H1 (cell line): ENCODE results near the gene PCSK9. TPM values are rescaled to one million over a fixed set of nuclear protein-coding genes. Genes with fewer than 3 reads are reported as not detected.

Source experiments
- CTCF ChIA-PET: fragments of 300-600 bp; sonication (Branson Sonifier 250); formaldehyde crosslinking; loops from one replicate; lab custom pipeline; 2021; ENCODE audit not compliant: partially characterized antibody; lab: Charles Lee
- POLR2A ChIA-PET: fragments of 300-600 bp; sonication (Branson Sonifier 250); formaldehyde crosslinking; loops from one replicate; lab custom pipeline; 2021; ENCODE audit warnings: inconsistent platforms; ENCODE audit not compliant: partially characterized antibody; lab: Charles Lee
- DNase-seq, 2 experiments: peaks; one replicate each; pipeline versions ENCODE4 v3.0.0 to v3.0.0-alpha.2; 2010 to 2022; ENCODE audit warnings: low spot score in 2 of 2, low read depth in 1 of 2, mixed read lengths in 1 of 2
- FAIRE-seq: peaks from 2 replicates; lab custom pipeline; 2011; peaks lifted over from hg19 to GRCh38; lab: Jason Lieb, UNC
- H2AFZ ChIP-seq: 2 replicates; pipeline ENCODE4 v1.8.1; 2012; ENCODE audit warnings: low read length, inconsistent platforms
- H2AK5ac ChIP-seq: 2 replicates; pipeline ENCODE4 v1.6.1; 2013; ENCODE audit warnings: low read depth, low read length
- H2BK120ac ChIP-seq: replicated peaks from 2 replicates; pipeline ENCODE3; 2013; ENCODE audit warnings: low read depth, low read length, inconsistent platforms
- H2BK12ac ChIP-seq: 2 replicates; pipeline ENCODE4 v1.6.1; 2013; ENCODE audit warnings: low read depth, low read length
- H2BK15ac ChIP-seq: 2 replicates; pipeline ENCODE4 v1.6.1; 2013; ENCODE audit warnings: low read length
- H2BK20ac ChIP-seq: 2 replicates; pipeline ENCODE4 v1.6.1; 2013; ENCODE audit warnings: low read length
- H2BK5ac ChIP-seq: 2 replicates; pipeline ENCODE4 v1.6.1; 2013; ENCODE audit warnings: low read depth, low read length
- H3K14ac ChIP-seq: 2 replicates; pipeline ENCODE4 v1.6.1; 2013; ENCODE audit warnings: inconsistent platforms; ENCODE audit not compliant: insufficient read length
- H3K18ac ChIP-seq: 2 replicates; pipeline ENCODE4 v1.6.1; 2013; ENCODE audit warnings: low read length; ENCODE audit errors: extremely low read depth
- H3K23ac ChIP-seq: 2 replicates; pipeline ENCODE4 v1.6.1; 2013; ENCODE audit warnings: inconsistent platforms; ENCODE audit not compliant: insufficient read length
- H3K23me2 ChIP-seq: 2 replicates; pipeline ENCODE4 v1.6.1; 2013; ENCODE audit warnings: low read depth, low read length
- H3K27ac ChIP-seq: 2 replicates; pipeline ENCODE4 v1.6.1; 2011; ENCODE audit warnings: low read depth, low read length, inconsistent platforms
- H3K27me3 ChIP-seq, 4 experiments: replicated peaks in 1 of 4; 1 replicate in 1 of 4; 2 replicates in 3 of 4; pipeline versions ENCODE4 v1.6.1 to v1.8.1; 2011 to 2013; ENCODE audit warnings: low read length in 3 of 4, mild to moderate bottlenecking in 3 of 4, inconsistent platforms in 2 of 4, mixed read lengths in 2 of 4, moderate library complexity in 1 of 4; ENCODE audit not compliant: control insufficient read depth in 3 of 4, insufficient read depth in 3 of 4; ENCODE audit errors: extremely low read depth in 1 of 4
- H3K36me3 ChIP-seq, 4 experiments: 2 replicates each; pipeline versions ENCODE4 v1.6.1 to v1.8.1; 2011 to 2013; ENCODE audit warnings: mild to moderate bottlenecking in 4 of 4, low read length in 3 of 4, moderate library complexity in 2 of 4, control low read depth in 1 of 4, inconsistent platforms in 1 of 4; ENCODE audit not compliant: insufficient read depth in 4 of 4, control insufficient read depth in 2 of 4
- H3K4ac ChIP-seq: replicated peaks from 2 replicates; pipeline ENCODE3; 2013; ENCODE audit warnings: low read length, low read depth, mixed read lengths, inconsistent platforms; ENCODE audit not compliant: insufficient read length
- H3K4me1 ChIP-seq, 4 experiments: replicated peaks in 1 of 4; 1 replicate in 1 of 4; 2 replicates in 3 of 4; pipeline versions ENCODE4 v1.6.1 to v1.8.1; 2011 to 2013; ENCODE audit warnings: low read length in 3 of 4, inconsistent platforms in 2 of 4, mixed read lengths in 1 of 4; ENCODE audit not compliant: insufficient read depth in 4 of 4, control insufficient read depth in 3 of 4
- H3K4me2 ChIP-seq, 2 experiments: 2 replicates each; pipeline versions ENCODE4 v1.6.1 to v1.8.1; 2011 to 2013; ENCODE audit warnings: low read depth in 2 of 2, low read length in 2 of 2, control low read depth in 1 of 2, inconsistent platforms in 1 of 2, mild to moderate bottlenecking in 1 of 2; ENCODE audit not compliant: insufficient read depth in 1 of 2
- H3K4me3 ChIP-seq, 4 experiments: fragments of 200-600, 300-600 bp in 1 of 4; sonication (generic), shearing (Covaris generic), sonication (Bioruptor Twin) in 1 of 4; 2 replicates each; pipeline versions ENCODE4 v1.5.1 to v1.8.1; 2011 to 2016; ENCODE audit warnings: low read length in 4 of 4, low read depth in 3 of 4, control low read depth in 2 of 4, inconsistent platforms in 2 of 4, mild to moderate bottlenecking in 2 of 4, mixed read lengths in 1 of 4, moderate library complexity in 1 of 4; ENCODE audit not compliant: insufficient read depth in 2 of 4; ENCODE audit errors: extremely low read depth in 1 of 4
- H3K56ac ChIP-seq: replicated peaks from 2 replicates; pipeline ENCODE3; 2013; ENCODE audit warnings: low read depth, mild to moderate bottlenecking, mixed read lengths, low read length, inconsistent platforms; ENCODE audit not compliant: insufficient read length
- H3K79me1 ChIP-seq: 2 replicates; pipeline ENCODE4 v1.6.1; 2013; ENCODE audit warnings: low read depth, low read length, control low read depth
- H3K79me2 ChIP-seq, 2 experiments: 2 replicates each; pipeline versions ENCODE4 v1.6.1 to v1.8.1; 2012 to 2013; ENCODE audit warnings: low read length in 2 of 2, mild to moderate bottlenecking in 2 of 2, inconsistent platforms in 1 of 2; ENCODE audit not compliant: insufficient read depth in 2 of 2, control insufficient read depth in 1 of 2
- H3K9ac ChIP-seq, 4 experiments: replicated peaks in 1 of 4; 1 replicate in 1 of 4; 2 replicates in 3 of 4; pipeline versions ENCODE4 v1.6.1 to v1.8.1; 2011 to 2013; ENCODE audit warnings: low read depth in 3 of 4, low read length in 3 of 4, control low read depth in 2 of 4, mild to moderate bottlenecking in 2 of 4, moderate library complexity in 2 of 4, inconsistent platforms in 1 of 4; ENCODE audit errors: extremely low read depth in 1 of 4
- H3K9me3 ChIP-seq, 2 experiments: 2 replicates each; pipeline versions ENCODE4 v1.6.1 to v1.8.1; 2012 to 2013; ENCODE audit warnings: mild to moderate bottlenecking in 2 of 2, moderate library complexity in 2 of 2, control low read depth in 1 of 2, inconsistent platforms in 1 of 2, low read depth in 1 of 2, low read length in 1 of 2, mixed read lengths in 1 of 2; ENCODE audit not compliant: insufficient read depth in 2 of 2
- H4K20me1 ChIP-seq, 2 experiments: replicated peaks in 1 of 2; 2 replicates each; pipeline versions ENCODE3 to v1.8.1; 2011 to 2013; ENCODE audit warnings: inconsistent platforms in 2 of 2, low read length in 2 of 2, mild to moderate bottlenecking in 1 of 2; ENCODE audit not compliant: insufficient read depth in 2 of 2, control insufficient read depth in 1 of 2
- H4K5ac ChIP-seq: 2 replicates; pipeline ENCODE4 v1.6.1; 2013; ENCODE audit warnings: low read length, low read depth, mixed read lengths, inconsistent platforms; ENCODE audit not compliant: insufficient read length
- H4K8ac ChIP-seq: 2 replicates; pipeline ENCODE4 v1.8.0; 2013; ENCODE audit warnings: mild to moderate bottlenecking, moderate library complexity, low read length, inconsistent platforms; ENCODE audit not compliant: insufficient read depth; ENCODE audit errors: extremely low read depth
- H4K91ac ChIP-seq: replicated peaks from 2 replicates; pipeline ENCODE3; 2013; ENCODE audit warnings: low read length, mixed read lengths, inconsistent platforms; ENCODE audit not compliant: insufficient read length
- CHD2 ChIP-seq: IDR thresholded peaks from 2 replicates; pipeline ENCODE4 v1.6.1; 2012; ENCODE audit warnings: low read length, improper control_type of control experiment
- EZH2 ChIP-seq: fragments of 200-600 bp; sonication (generic); IDR thresholded peaks from 2 replicates; pipeline ENCODE4 v1.7.1; 2012; ENCODE audit warnings: low read depth, mild to moderate bottlenecking, moderate library complexity, low read length, inconsistent platforms; ENCODE audit not compliant: severe bottlenecking
- GTF2F1 ChIP-seq: IDR thresholded peaks from 2 replicates; pipeline ENCODE4 v1.6.1; 2012; ENCODE audit warnings: low read depth, low read length, improper control_type of control experiment, borderline replicate concordance
- JUND ChIP-seq: IDR thresholded peaks from 2 replicates; pipeline ENCODE4 v1.6.1; 2011; ENCODE audit warnings: mild to moderate bottlenecking, improper control_type of control experiment, low read length
- SAP30 ChIP-seq: fragments of 300-600 bp; sonication (generic); IDR thresholded peaks from 2 replicates; pipeline ENCODE4 v1.7.1; 2012; ENCODE audit warnings: low read length, moderate library complexity, mild to moderate bottlenecking, inconsistent platforms; ENCODE audit not compliant: insufficient read depth, insufficient replicate concordance
- SP1 ChIP-seq: IDR thresholded peaks from 2 replicates; pipeline ENCODE4 v1.6.1; 2011; ENCODE audit warnings: low read depth, low read length
- SP2 ChIP-seq: IDR thresholded peaks from 2 replicates; pipeline ENCODE4 v1.6.1; 2012; ENCODE audit warnings: mild to moderate bottlenecking, low read length, inconsistent platforms
- SRF ChIP-seq: IDR thresholded peaks from 2 replicates; pipeline ENCODE4 v1.6.1; 2011; ENCODE audit warnings: mild to moderate bottlenecking, low read depth, low read length, moderate library complexity
- TCF12 ChIP-seq: IDR thresholded peaks from 2 replicates; pipeline ENCODE4 v1.6.1; 2011; ENCODE audit warnings: low read depth, mild to moderate bottlenecking, low read length
- YY1 ChIP-seq: IDR thresholded peaks from 2 replicates; pipeline ENCODE4 v1.6.1; 2011; ENCODE audit warnings: low read depth, mild to moderate bottlenecking, low read length
- WGBS, 2 experiments: shearing (Covaris generic) in 1 of 2; methylation state at CpG; one replicate each; pipeline versions ENCODE4 v1.1.6 to v1.1.7; 2013 to 2015; ENCODE audit warnings: low lambda C conversion rate in 2 of 2, mixed read lengths in 2 of 2, inconsistent platforms in 1 of 2, low coverage in 1 of 2, missing lambda C conversion rate in 1 of 2; ENCODE audit not compliant: insufficient replicate concordance in 2 of 2, insufficient coverage in 1 of 2, insufficient read length in 1 of 2; ENCODE audit errors: extremely low coverage in 1 of 2, missing lambda C conversion rate in 1 of 2; 5-methylcytosine and 5-hydroxymethylcytosine counted together
- polyA plus RNA-seq, 7 experiments: library from polyadenylated mRNA; depleted of rRNA in 3 of 7; stranded (reverse) in 5 of 7; unstranded in 2 of 7; fragments of >200 nt in 5 of 7; fragments of 200-250 nt in 2 of 7; gene quantifications; 1 replicate in 5 of 7; 2 replicates in 1 of 7; 4 replicates in 1 of 7; pipeline versions ENCODE4 v1.2.1 to v1.2.3, GENCODE V29; 2011 to 2013; ENCODE audit warnings: missing spikeins in 2 of 7, mixed read lengths in 2 of 7
- total RNA-seq: library from RNA; stranded (reverse); fragmentation: NEBNext Ultra II Directional; extraction: Animal tissue kit (Norgen Biotek cat#: 25700); gene quantifications from 2 replicates; pipeline ENCODE4 v1.2.1, GENCODE V29; 2021

PCSK9 gene
- total and polyA plus RNA-seq, 2 of the 8 experiments (the other 6 are each of a cell fraction or from before 2014, with no cell fraction given): 22.3 to 32.3 TPM

DNA sequence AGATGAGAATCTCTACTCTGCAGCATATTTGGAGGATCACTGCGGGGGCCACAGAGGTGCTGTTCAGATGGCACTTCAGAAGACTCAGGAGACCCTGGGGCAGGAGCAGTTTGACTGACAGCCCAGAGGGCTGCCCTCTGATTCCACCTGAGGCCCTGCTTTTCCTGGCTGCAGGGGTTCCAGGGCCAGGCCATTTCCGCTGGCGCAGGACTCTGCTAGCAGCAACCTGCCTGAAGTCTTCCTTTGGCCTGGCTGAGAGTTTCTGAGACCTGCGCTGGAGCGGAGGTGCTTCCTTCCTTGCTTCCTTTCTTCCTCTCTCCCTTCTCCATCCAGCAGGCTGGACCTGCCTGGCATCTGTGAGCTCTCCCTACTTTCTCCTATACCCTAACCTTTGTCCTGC, 11.8 kb downstream of the PCSK9 start:
- no peak overlapping the region for H2BK120ac ChIP-seq
- no peak overlapping the region for H3K4me2 ChIP-seq
- H3K14ac ChIP-seq: no peak overlapping the region
- no peak overlapping the region for H3K27ac ChIP-seq
- no peaks in the 10 kb centered on the region for H3K79me2 ChIP-seq
- H2AK5ac ChIP-seq: no peak overlapping the region
- H3K18ac ChIP-seq: no peak overlapping the region
- no peaks in the 10 kb centered on the region for H3K23me2 ChIP-seq
- no peak overlapping the region for H3K4ac ChIP-seq
- no peak overlapping the region for H3K9ac ChIP-seq
- 97% methylated on average over 5 of the region's 5 CpGs; no CpG with 5 or more reads in 1 of the 2 experiments for WGBS, 2 experiments
- H2AFZ ChIP-seq: no peak overlapping the region
- no peak overlapping the region for H4K8ac ChIP-seq
- no peak for FAIRE-seq
- H3K4me3 ChIP-seq: no peak overlapping the region
- no peaks in the 10 kb centered on the region for H3K9me3 ChIP-seq
- no peaks in the 10 kb centered on the region for H3K27me3 ChIP-seq
- CTCF ChIA-PET: interaction anchor here (0.7 to 4.3 kb wide), 3 partner anchors 14 to 106 kb away, joined by 4 to 31 read pairs (median 4); no protein-coding TSS in a partner anchor
- no peaks in the 10 kb centered on the region for H3K79me1 ChIP-seq
- H2BK12ac ChIP-seq: no peak overlapping the region
- H3K4me1 ChIP-seq: no peaks in the 10 kb centered on the region
- no peak overlapping the region for H4K5ac ChIP-seq
- no peak overlapping the region for H3K23ac ChIP-seq
- H3K36me3 ChIP-seq: peaks cover 0 to 7% (median 2%) of the 10 kb centered on the region in 4 experiments; a peak in 3 of 8 replicates
- POLR2A ChIA-PET: no interaction called here
- H4K20me1 ChIP-seq: peaks cover 0 to 21% of the 10 kb centered on the region in 2 experiments
- no peak overlapping the region for H2BK5ac ChIP-seq
- TF ChIP-seq SP2: no peak
- no peak for TF ChIP-seq EZH2
- no peak for TF ChIP-seq GTF2F1
- TF ChIP-seq TCF12: no peak
- no peak for TF ChIP-seq CHD2
- no peak for TF ChIP-seq JUND
- TF ChIP-seq SP1: no peak
- no peak for TF ChIP-seq YY1
- no peak for TF ChIP-seq SAP30
- TF ChIP-seq SRF: no peak
- TF ChIP-seq, all 59 proteins: peak for 0
- Histone ChIP-seq H4K91ac (no peak overlapping the region), H2BK20ac (no peak overlapping the region), H2BK15ac (no peak overlapping the region), H3K56ac (no peak overlapping the region)
- no peak for DNase-seq
